Left colon (tissue), 2 donors: Measurements from ENCODE around the gene TCF15. TPM values are rescaled to one million over a fixed set of nuclear protein-coding genes. Genes with fewer than 3 reads are reported as not detected.

Experiments
- ATAC-seq: fragments of 200-7000 bp; cut with Tn5 transposase; one replicate; pipeline ENCODE4 v1.9.1; 2020; ENCODE audit warnings: mild to moderate bottlenecking, moderate library complexity
- DNase-seq, 2 donors: peaks; one replicate each; pipeline ENCODE4 v3.0.0-alpha.2; 2020
- intact Hi-C, 2 donors: fragments of 100-400 bp; cut with DNase I in 1 of 2; cut with micrococcal nuclease in 1 of 2; formaldehyde crosslinking; loops; one replicate each; pipeline versions ENCODE4 v1.11.2 to v1.14.0; 2022; cut with DNase I, micrococcal nuclease
- total RNA-seq, 2 donors: library from RNA; stranded (reverse); fragmentation: NEBNext Ultra II Directional; extraction: Animal tissue kit (Norgen Biotek cat#: 25700); gene quantifications; one replicate each; pipeline ENCODE4 v1.2.1, GENCODE V29; 2021
- donor health status: DM: no; HTN: no; CAD: no.
- donor health status: DM: yes; HTN: yes; CAD: no.

The TCF15 gene
- total RNA-seq, 2 donors from 2014 or later, result 0.22 TPM; not detected in 1

DNA sequence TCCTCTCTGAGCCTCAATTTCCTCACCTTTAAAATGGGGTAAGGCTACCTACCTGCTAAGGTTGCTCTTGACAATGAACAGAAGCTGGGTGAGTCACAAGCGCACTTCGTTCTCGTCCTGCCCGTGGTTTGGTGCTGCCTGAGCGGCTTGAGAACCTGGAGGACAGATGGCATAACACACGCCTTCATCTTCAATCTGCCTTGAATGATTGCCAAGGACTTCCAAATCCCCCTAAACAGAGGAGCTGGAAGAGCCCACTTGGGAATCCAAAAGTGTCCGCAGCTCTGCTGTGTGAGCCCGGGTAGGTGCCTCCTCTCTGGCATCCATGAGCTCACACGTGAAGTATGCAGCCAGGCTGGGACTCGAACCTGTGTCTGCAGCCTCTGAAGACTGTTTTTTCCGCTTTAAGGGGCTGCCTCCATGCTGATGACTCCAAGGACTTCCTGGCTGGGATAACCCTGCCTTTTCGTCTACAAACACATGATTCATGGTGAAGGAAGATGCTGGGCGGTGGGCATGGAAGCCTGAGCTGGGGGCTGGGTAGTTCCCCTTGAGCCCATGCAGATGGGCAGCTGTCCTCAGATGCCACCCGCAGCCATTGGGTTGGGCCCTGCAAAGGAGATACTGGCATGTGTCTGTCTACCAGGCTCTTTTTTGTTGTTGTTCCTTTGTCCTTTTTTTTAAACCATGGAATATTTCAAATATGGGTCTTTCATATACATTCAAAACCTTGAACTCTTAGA lies 41.3 kb downstream of the TCF15 start:
- intact Hi-C loops, result no loop called here
- no peak for DNase-seq

GRCh38 chr20:568097-568652 lies 41.9 kb downstream of the TCF15 start:
- ATAC-seq (no peak), DNase-seq (no peak)
- intact Hi-C loops, result no loop called here

More for the DNA sequence above, 41.3 kb downstream of the TCF15 start:
- no peak for ATAC-seq

GRCh38 chr20:564192-564591 lies 45.9 kb downstream of the TCF15 start:
- no peak for DNase-seq
- no peak for ATAC-seq
- intact Hi-C loops, result loop anchor here in 1 of 2 donors (5.0 kb wide), 1 partner anchor 178 kb away; no protein-coding TSS in a partner anchor

DNA sequence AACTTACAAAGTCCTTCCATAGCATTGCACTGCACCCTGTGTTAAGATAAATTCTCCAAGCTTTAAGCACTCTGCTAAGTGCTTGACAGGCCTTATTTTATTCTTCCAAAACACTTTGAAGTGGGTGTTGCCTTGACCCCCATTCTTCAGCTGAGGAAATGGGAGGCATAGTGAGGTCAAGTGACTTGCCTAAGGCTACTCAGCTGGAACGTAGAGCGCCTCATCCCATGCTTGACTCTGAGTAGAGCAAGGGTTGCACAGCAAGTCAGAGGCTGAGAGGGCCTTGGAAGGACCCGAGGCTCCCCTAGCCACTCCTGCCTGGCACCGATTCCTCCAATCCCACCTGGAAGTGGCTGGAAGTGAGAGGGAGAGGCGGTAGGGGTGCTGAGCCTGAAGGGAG lies 46.9 kb downstream of the TCF15 start:
- ATAC-seq (no peak), DNase-seq (no peak)
- intact Hi-C loops, result loop anchor here in 1 of 2 donors (5.0 kb wide), 1 partner anchor 179 kb away; no protein-coding TSS in a partner anchor

GRCh38 chr20:562232-562897 lies 47.7 kb downstream of the TCF15 start:
- no peak for ATAC-seq
- intact Hi-C loops, result loop anchor here in 1 of 2 donors (5.0 kb wide), 1 partner anchor 180 kb away; no protein-coding TSS in a partner anchor
- no peak for DNase-seq

GRCh38 chr20:561437-562231 lies 48.5 kb downstream of the TCF15 start:
- ATAC-seq (peak; percentile 86), DNase-seq (peak; percentile 41 to 44)
- intact Hi-C loops, result loop anchor here in 1 of 2 donors (2.0 to 5.0 kb wide), 2 partner anchors 83 to 181 kb away; no protein-coding TSS in a partner anchor

- intact Hi-C loops, result loop anchor here in 1 of 2 donors (2.0 to 5.0 kb wide), 2 partner anchors 84 to 182 kb away; no protein-coding TSS in a partner anchor
- DNase-seq (no peak), ATAC-seq (no peak)
Observed at GRCh38 chr20:560680-561079, 49.4 kb downstream of the TCF15 start.

GRCh38 chr20:558117-558516 lies 52.0 kb downstream of the TCF15 start:
- DNase-seq (no peak), ATAC-seq (no peak)
- intact Hi-C loops, result no loop called here

DNA sequence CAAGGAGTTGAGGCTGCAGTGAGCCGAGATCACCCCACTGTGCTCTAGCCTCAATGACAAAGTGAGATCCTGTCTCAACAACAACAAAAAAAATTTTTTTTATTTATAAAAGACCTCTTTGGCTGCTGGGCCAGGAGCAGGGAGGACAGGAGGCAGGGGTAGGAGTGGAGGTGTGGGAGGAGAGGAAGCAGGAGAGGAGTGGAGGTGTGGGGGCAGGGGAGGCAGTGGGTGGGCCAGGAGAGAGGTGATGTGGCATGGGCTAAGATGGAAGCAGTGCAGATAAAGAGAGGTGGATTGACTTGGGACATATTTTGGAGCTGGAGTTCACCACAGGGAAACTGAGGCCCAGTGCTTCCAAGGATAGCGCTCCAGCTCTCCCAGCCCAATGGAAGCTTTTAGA lies 53.1 kb downstream of the TCF15 start:
- ATAC-seq (no peak), DNase-seq (no peak)
- intact Hi-C loops, result no loop called here

DNA sequence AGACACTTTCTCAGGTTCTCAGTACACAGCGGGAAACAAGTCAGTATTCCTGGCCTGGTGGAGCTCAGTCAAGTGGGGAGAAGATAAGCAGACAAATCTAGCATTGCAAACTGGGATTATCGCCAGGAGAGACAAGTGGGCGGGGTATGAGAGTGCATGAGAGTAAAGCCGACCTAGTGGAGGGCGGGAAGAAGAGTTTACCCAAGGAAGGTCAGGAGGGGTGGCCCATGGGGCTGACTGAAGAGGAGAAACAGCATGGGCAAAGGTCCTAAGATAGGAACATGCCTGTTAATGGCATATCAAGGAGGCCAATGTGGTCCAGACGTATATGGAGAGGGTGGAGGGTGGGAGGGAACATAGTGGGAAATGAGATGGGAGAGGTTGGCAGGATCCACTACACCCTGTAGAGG lies 54.1 kb downstream of the TCF15 start:
- intact Hi-C loops, result no loop called here
- ATAC-seq (peak; percentile 85), DNase-seq (peak in 1 of 2 donors; percentile 36)

Other genes starting within 250 kb of the TCF15 start
- 10 to 100 TPM in 1 of 2 donors, 1 to 10 TPM in 1; 6.4 to 16.7 TPM for gene TRIB3, start 229.5 kb downstream of the TCF15 start, total RNA-seq
- 100 to 1,000 TPM; 103 to 134 TPM for gene RBCK1, start 202.0 kb downstream of the TCF15 start, total RNA-seq
- 10 to 100 TPM; 29.0 to 32.3 TPM for gene TBC1D20, start 147.8 kb downstream of the TCF15 start, total RNA-seq
- gene CSNK2A1, start 66.5 kb downstream of the TCF15 start, total RNA-seq, result 100 to 1,000 TPM; 106 to 117 TPM
- gene SRXN1, start 42.9 kb upstream of the TCF15 start, total RNA-seq, result 10 to 100 TPM; 21.1 to 21.9 TPM
- gene SCRT2, start 65.5 kb upstream of the TCF15 start, total RNA-seq, result not detected
- 10 to 100 TPM; 22.1 to 22.8 TPM for gene SLC52A3, start 158.2 kb upstream of the TCF15 start, total RNA-seq
- gene FAM110A, start 223.4 kb upstream of the TCF15 start, total RNA-seq, result 10 to 100 TPM in 1 of 2 donors, 1 to 10 TPM in 1; 7.4 to 11.5 TPM